Mucosa of stomach (tissue), 1 donor: ENCODE data around the gene MAP3K21.

Source experiments
- H3K27me3 ChIP-seq: one replicate; pipeline ENCODE4 v1.7.0; 2013; ENCODE audit warnings: mild to moderate bottlenecking, low read length; ENCODE audit not compliant: control insufficient read depth, insufficient read depth
- H3K36me3 ChIP-seq: one replicate; pipeline ENCODE4 v1.7.0; 2013; ENCODE audit warnings: low read length; ENCODE audit not compliant: control insufficient read depth, insufficient read depth
- H3K4me1 ChIP-seq: one replicate; pipeline ENCODE4 v1.7.0; 2013; ENCODE audit warnings: mild to moderate bottlenecking, low read length; ENCODE audit not compliant: control insufficient read depth, insufficient read depth
- H3K4me3 ChIP-seq: one replicate; pipeline ENCODE4 v1.7.0; 2013; ENCODE audit warnings: low read length
- H3K9ac ChIP-seq: one replicate; pipeline ENCODE4 v1.7.0; 2013; ENCODE audit warnings: mild to moderate bottlenecking, low read length, moderate library complexity
- H3K9me3 ChIP-seq: one replicate; pipeline ENCODE4 v1.7.0; 2013; ENCODE audit warnings: mild to moderate bottlenecking, low read length, moderate library complexity; ENCODE audit not compliant: control insufficient read depth
- donor health status: Pancreatic carcinoma.

Gene MAP3K21

DNA sequence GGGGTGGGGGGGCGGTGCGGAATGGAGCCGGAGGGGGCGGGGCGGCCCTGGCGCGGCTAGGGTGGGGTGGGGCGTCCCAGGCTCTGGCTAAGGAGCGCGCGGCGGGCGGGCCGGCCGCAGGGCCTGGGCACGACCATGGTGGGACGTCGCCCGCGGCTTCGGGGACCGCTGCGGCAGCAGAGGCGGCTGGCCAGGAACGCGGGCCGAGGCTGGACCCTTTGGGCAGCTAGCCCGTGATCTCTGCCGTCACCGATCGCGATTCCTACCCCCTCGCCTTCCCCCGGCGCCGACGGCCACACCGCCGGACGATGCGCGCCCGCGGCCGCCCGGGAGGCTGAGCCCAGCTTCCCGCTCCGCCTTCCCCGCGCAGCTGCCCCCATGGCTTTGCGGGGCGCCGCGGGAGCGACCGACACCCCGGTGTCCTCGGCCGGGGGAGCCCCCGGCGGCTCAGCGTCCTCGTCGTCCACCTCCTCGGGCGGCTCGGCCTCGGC is at the start of gene MAP3K21:
Gene MAP3K21 (plus strand): TSS at position 74 of the 491 bp plus-strand sequence. CDS start 305 bp downstream, at position 379.
- no peaks in the 10 kb centered on the region for H3K36me3 ChIP-seq
- peak within 1 kb of the TSS; percentile 74 for H3K9ac ChIP-seq
- no peaks in the 10 kb centered on the region for H3K27me3 ChIP-seq
- H3K4me1 ChIP-seq: peaks cover 4% of the 10 kb centered on the region
- no peaks in the 10 kb centered on the region for H3K9me3 ChIP-seq
- H3K4me3 ChIP-seq: peak within 1 kb of the TSS; percentile 60

GRCh38 chr1:233278631-233279030 is 48.9 kb upstream of the MAP3K21 start:
- Histone ChIP-seq H3K36me3 (no peaks in the 10 kb centered on the region), H3K9me3 (no peaks in the 10 kb centered on the region), H3K9ac (no peak overlapping the region), H3K4me1 (no peaks in the 10 kb centered on the region), H3K4me3 (no peak overlapping the region), H3K27me3 (no peaks in the 10 kb centered on the region)

- H3K4me1 ChIP-seq: no peaks in the 10 kb centered on the region
- no peak overlapping the region for H3K4me3 ChIP-seq
- no peaks in the 10 kb centered on the region for H3K27me3 ChIP-seq
These were observed 47.6 kb upstream of the MAP3K21 start for GRCh38 chr1:233279971-233280370.

DNA sequence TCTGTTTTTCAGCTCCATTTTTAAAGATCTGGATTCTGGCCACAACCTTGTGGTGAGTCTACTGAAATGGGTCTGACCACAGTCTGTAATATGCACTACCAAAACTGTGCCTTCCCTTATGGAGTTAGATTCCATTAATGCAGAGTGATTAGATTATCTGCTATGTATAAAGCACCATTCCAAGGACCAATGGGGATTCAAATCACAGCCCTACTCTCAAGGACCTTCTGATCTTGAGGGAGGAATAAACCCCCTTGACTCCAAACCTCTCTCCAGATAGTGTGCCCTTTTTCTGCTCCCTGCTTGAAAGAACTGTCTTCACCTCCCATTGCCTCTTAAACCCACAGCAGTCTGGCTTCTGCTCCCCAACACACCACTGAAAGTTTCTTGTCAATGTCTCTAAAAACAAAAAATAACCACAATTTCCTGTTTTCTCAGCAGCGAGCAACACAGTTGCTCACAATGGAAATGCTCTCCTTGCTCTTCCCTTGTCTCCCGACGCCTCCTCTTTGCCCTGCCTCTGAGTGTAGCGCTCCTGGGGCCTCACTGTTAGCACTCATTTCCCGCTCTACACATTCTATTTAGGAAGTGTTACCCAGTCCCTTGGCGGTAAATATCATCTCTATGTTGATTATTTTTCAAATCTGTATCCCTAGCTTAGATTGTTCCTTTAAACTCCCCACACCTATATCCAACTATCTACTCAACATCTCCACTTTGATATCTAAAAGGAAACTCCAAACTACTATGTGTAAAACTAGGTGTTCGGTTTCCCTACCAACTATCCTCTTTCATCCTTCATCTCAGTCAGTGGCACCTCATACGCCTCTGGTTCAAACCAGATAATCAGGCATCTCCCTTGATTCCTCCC is 45.6 kb upstream of the MAP3K21 start:
- H3K4me1 ChIP-seq: no peaks in the 10 kb centered on the region
- no peaks in the 10 kb centered on the region for H3K9me3 ChIP-seq
- H3K27me3 ChIP-seq: no peaks in the 10 kb centered on the region
- no peaks in the 10 kb centered on the region for H3K36me3 ChIP-seq
- H3K9ac ChIP-seq: no peak overlapping the region
- H3K4me3 ChIP-seq: no peak overlapping the region

More at GRCh38 chr1:233279971-233280370, 47.6 kb upstream of the MAP3K21 start:
- H3K36me3 ChIP-seq: no peaks in the 10 kb centered on the region
- no peak overlapping the region for H3K9ac ChIP-seq
- no peaks in the 10 kb centered on the region for H3K9me3 ChIP-seq

DNA sequence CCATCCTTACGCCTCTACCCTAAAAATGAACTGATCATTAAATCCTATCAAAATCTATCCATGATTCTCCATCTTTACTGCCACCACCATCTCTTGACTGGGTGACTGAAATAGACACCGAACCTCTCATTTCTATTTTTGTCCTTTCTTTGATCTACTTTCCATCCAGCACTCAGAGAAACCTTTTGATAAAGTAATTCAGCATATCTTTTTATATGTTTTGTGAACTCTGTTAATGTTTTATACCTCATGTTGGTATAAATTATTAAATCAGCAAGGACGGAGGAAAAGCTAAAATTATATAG is 45.0 kb upstream of the MAP3K21 start:
- Histone ChIP-seq H3K9me3 (no peaks in the 10 kb centered on the region), H3K9ac (no peak overlapping the region), H3K36me3 (no peaks in the 10 kb centered on the region), H3K4me1 (no peaks in the 10 kb centered on the region), H3K27me3 (no peaks in the 10 kb centered on the region), H3K4me3 (no peak overlapping the region)

GRCh38 chr1:233289676-233290075 is 37.8 kb upstream of the MAP3K21 start:
- Histone ChIP-seq H3K4me1 (no peaks in the 10 kb centered on the region), H3K27me3 (no peaks in the 10 kb centered on the region), H3K4me3 (no peak overlapping the region), H3K9me3 (no peaks in the 10 kb centered on the region), H3K9ac (no peak overlapping the region), H3K36me3 (no peaks in the 10 kb centered on the region)

DNA sequence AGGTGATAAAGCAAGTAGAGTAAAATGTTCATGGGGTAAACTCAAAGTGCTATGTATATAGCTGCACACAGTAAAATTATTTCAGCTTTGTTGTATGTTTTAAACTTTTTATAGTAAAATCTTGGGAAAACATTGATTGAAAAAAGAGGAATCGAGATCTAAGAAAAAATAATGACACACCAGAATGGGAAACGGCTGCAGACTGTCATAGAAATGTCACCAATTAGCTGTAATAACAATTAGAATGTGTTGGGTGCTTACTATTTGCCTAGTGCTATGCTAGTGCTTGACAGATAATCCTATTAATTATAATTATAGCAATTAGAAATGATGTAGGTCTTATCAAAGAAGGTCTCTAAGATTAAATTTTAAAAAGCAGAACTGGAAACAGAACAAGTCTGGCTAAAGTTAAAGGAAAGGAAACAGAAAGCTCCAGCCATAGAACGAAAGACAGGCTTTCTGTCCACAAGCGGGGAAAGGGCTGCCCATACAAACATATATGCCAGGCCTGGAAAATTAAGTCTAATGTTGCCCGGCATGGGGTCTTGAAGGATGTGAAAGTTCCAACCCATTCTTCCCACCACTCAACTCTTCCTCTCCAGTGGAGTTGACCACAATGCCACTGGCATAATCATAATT is 37.0 kb upstream of the MAP3K21 start:
- H3K36me3 ChIP-seq: no peaks in the 10 kb centered on the region
- H3K4me1 ChIP-seq: no peaks in the 10 kb centered on the region
- no peaks in the 10 kb centered on the region for H3K27me3 ChIP-seq
- no peaks in the 10 kb centered on the region for H3K9me3 ChIP-seq
- no peak overlapping the region for H3K4me3 ChIP-seq
- H3K9ac ChIP-seq: no peak overlapping the region

GRCh38 chr1:233293556-233294446 is 33.7 kb upstream of the MAP3K21 start:
- Histone ChIP-seq H3K4me3 (no peak overlapping the region), H3K9me3 (no peaks in the 10 kb centered on the region), H3K27me3 (no peaks in the 10 kb centered on the region), H3K9ac (no peak overlapping the region), H3K36me3 (no peaks in the 10 kb centered on the region), H3K4me1 (no peaks in the 10 kb centered on the region)

- Histone ChIP-seq H3K4me3 (peak overlapping the region; percentile 25), H3K27me3 (no peaks in the 10 kb centered on the region), H3K9me3 (no peaks in the 10 kb centered on the region), H3K36me3 (no peaks in the 10 kb centered on the region), H3K4me1 (no peaks in the 10 kb centered on the region), H3K9ac (peak overlapping the region; percentile 48)
These were observed 32.6 kb upstream of the MAP3K21 start for GRCh38 chr1:233294913-233295236.

DNA sequence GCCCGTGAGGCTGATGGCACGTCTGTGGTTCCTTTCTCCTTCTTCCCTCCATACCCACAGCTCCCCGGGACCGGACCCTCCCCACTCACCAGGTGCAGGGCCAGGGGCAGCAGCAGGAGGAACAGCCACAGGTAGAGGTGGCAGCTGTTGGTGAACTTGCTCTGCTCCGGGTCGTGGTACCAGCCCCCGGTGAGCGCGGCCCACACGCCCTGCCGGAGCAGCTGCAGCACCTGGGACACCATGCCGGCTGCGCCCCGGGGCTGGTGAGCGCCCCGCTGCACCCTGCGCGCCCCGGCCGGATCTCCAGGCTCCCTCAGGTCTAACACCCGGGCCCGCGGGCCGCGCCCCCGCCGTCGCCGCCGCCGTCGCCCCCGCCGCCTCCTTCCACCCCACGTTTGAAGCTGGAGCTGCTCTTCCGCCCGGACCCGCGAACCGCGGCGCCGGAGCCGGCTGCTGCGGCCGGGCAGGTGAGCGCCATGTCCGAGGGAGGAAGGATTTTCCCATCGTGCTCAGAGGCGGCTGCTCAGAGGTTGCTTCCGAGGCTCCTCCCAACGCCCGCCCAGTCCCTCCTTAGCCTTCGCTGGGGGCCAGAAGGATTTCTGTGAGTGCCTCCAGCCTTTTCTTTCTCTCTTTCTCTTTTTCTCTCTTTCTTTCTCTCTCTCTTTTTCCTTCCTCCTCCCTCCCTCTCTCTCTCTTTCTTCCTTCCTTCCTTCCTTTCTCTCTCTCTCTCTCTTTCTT is 32.1 kb upstream of the MAP3K21 start, which contains the start of gene PCNX2:
Gene PCNX2 (minus strand): TSS at position 489 of the 738 bp plus-strand sequence. CDS start 247 bp downstream, at position 242.
- no peaks in the 10 kb centered on the region for H3K36me3 ChIP-seq
- H3K27me3 ChIP-seq: no peaks in the 10 kb centered on the region
- no peaks in the 10 kb centered on the region for H3K9me3 ChIP-seq
- H3K4me1 ChIP-seq: no peaks in the 10 kb centered on the region
- H3K4me3 ChIP-seq: peak within 1 kb of the TSS; percentile 25
- H3K9ac ChIP-seq: peak within 1 kb of the TSS; percentile 48

- Histone ChIP-seq H3K4me3 (no peak overlapping the region), H3K27me3 (no peaks in the 10 kb centered on the region), H3K9ac (peak overlapping the region; percentile 48)
These were observed 31.6 kb upstream of the MAP3K21 start for GRCh38 chr1:233295975-233296322.

More at GRCh38 chr1:233295975-233296322, 31.6 kb upstream of the MAP3K21 start:
- Histone ChIP-seq H3K9me3 (no peaks in the 10 kb centered on the region), H3K36me3 (no peaks in the 10 kb centered on the region), H3K4me1 (no peaks in the 10 kb centered on the region)
